Ovary (tissue), 9 donors: ENCODE measurements around the gene THOC7. TPM values are rescaled to one million over a fixed set of nuclear protein-coding genes. Genes with fewer than 3 reads are reported as not detected.

ENCODE experiments used
- DNase-seq, 5 donors: peaks; one replicate each; pipeline ENCODE4 v3.0.0-alpha.2; 2019 to 2020
- H3K27ac ChIP-seq, 2 donors: fragments of 200-600 bp; one replicate each; pipeline versions ENCODE4 v1.5.1 to v1.8.0; 2019 to 2022
- H3K27me3 ChIP-seq: fragments of 200-600 bp; one replicate; pipeline ENCODE4 v1.8.0; 2022
- H3K36me3 ChIP-seq: fragments of 200-600 bp; sonication (generic); one replicate; pipeline ENCODE4 v1.5.1; 2019
- H3K4me1 ChIP-seq: one replicate; pipeline ENCODE4 v1.8.1; 2013; ENCODE audit warnings: mild to moderate bottlenecking, moderate library complexity; ENCODE audit not compliant: insufficient read depth
- H3K4me3 ChIP-seq: fragments of 200-600 bp; sonication (generic); one replicate; pipeline ENCODE4 v1.5.1; 2017
- H3K9me3 ChIP-seq, 2 donors: fragments of 200-600 bp in 1 of 2; sonication (generic) in 1 of 2; one replicate each; pipeline versions ENCODE4 v1.5.1 to v1.8.1; 2013 to 2019; ENCODE audit warnings: mild to moderate bottlenecking in 1 of 2, moderate library complexity in 1 of 2
- CTCF ChIP-seq, 3 donors: fragments of 450-650 bp in 2 of 3; fragments of 200-600 bp in 1 of 3; IDR thresholded peaks; one replicate each; pipeline versions ENCODE4 v1.5.1 to v1.8.0; 2016 to 2022; ENCODE audit warnings: antibody characterized with exemption in 3 of 3, mild to moderate bottlenecking in 1 of 3
- EP300 ChIP-seq: sonication (generic); formaldehyde crosslinking; IDR thresholded peaks from one replicate; pipeline ENCODE4 v1.6.1; 2017; ENCODE audit warnings: antibody characterized with exemption
- POLR2A ChIP-seq: fragments of 450-650 bp; IDR thresholded peaks from one replicate; pipeline ENCODE4 v1.6.1; 2017; ENCODE audit warnings: antibody characterized with exemption, mild to moderate bottlenecking, moderate library complexity
- whole genome bisulfite sequencing, 3 donors: extraction: QIAGEN DNeasy Blood & Tissue Kit in 1 of 3; methylation state at CpG; one replicate each; pipeline versions ENCODE4 v1.1.5 to v1.1.7; 2013 to 2017; 5-methylcytosine and 5-hydroxymethylcytosine counted together
- intact Hi-C, 4 donors: fragments of 100-400 bp; cut with DNase I; formaldehyde crosslinking; loops; one replicate each; pipeline versions ENCODE4 v1.11.0 to v1.15.1; 2022 to 2023
- polyA plus RNA-seq, 2 donors: library from polyadenylated mRNA; stranded (reverse); fragments of 200-250 nt in 1 of 2; fragments of 350-450 nt in 1 of 2; fragmentation: Illumina TruSeq in 1 of 2; extraction: RNeasy Lipid Tissue Mini Kit (QIAGEN cat#74804) in 1 of 2; gene quantifications; one replicate each; pipeline ENCODE4 v1.2.3, GENCODE V29; 2013 to 2014
- total RNA-seq, 7 donors: library from RNA; depleted of rRNA in 2 of 7; stranded (reverse); fragments of >200 nt in 2 of 7; fragmentation: NEBNext Ultra II Directional in 3 of 7; extraction: Animal tissue kit (Norgen Biotek cat#: 25700) in 3 of 7; gene quantifications; one replicate each; pipeline versions ENCODE4 v1.1.0 to v1.2.4, GENCODE V29; 2016 to 2023
- donor health status: DM: no; HTN: no; CAD: no; lungs with moderate emphysema.
- donor health status: DM: no; HTN: no; CAD: no.
- donor health status: Bipolar disorder and iron deficiency.
- donor health status: DM: yes; HTN: yes; CAD: no.
- donor health status: DM: no; HTN: no; CAD: no.
- donor health status: DM: yes; HTN: yes; CAD: no.

The THOC7 gene
- total and polyA plus RNA-seq, 9 donors, result 38.2 to 80.3 (median 47.4) TPM

DNA sequence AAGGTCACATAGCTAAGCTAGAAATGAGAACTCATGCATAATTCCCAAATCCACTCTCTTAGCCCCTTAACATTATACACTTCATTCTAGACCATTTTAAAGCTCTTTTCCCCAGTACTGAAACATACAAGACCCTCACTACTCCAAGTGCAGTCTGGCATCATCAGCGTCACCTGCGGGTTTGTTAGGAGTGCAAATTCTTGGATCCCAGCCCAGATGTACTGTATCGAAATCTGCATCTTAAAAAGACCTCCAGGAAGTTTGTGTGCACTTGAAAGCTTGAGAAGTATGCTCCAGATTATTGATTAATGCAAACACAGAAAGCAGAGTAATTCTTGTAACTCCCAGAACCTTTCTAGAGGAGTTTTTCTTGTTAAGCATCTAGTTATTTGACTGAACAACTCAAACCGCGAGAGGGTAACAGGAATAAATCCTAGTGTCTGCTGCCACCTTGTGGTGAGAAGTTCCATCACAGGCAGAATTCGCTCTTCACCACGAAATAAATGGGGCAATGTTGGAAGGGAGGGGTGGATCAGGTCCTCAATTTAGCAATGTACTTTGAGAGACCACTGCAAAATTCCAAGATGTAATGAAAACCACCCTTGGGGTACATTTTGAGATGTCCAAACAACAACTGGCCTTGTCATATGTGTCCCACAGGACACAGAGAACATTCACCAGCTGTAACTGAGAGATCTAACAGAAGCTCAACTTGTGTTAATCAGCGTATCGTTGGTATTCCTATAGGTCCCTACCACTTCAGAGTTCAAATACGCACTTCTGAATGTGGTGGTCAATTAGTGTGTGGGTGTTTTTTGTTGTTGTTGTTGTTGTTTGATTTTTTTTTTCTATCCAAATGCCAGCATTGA, 45.1 kb downstream of the THOC7 start:
- Histone ChIP-seq H3K27ac (no peak overlapping the region), H3K36me3 (no peaks in the 10 kb centered on the region), H3K27me3 (no peaks in the 10 kb centered on the region), H3K9me3 (no peaks in the 10 kb centered on the region), H3K4me1 (no peaks in the 10 kb centered on the region), H3K4me3 (no peak overlapping the region)
- 25 to 30% (median 25%) methylated on average over 10 of the region's 10 CpGs for WGBS, 3 donors
- peak; percentile 26 to 69 (median 52) for DNase-seq
- intact Hi-C loops, result loop anchor here (5.0 to 10.0 kb wide), 3 partner anchors 464 to 1196 kb away; no protein-coding TSS in a partner anchor
- TF ChIP-seq CTCF (IDR thresholded peaks at IDR 0.05) (peak; percentile 61 to 68 (median 61)), EP300 (no peak)

DNA sequence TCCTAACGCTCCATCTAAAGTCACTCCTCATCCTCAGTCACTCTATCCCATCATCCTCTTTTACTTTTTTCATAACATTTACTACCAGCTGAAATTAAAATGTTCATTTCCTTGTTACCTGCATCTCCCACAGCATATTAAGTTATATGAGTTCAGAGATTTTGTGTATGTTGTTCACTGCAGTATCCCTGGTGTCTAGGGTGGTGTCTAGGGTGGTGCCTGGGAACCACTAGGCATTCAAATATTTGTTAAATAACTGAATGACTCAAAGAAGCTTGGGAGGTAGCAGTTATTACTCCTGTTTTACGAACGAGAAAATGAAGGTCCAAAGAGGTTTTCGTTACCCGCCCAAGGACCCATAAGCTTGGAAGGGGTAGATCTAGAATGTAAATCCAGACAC, 46.4 kb downstream of the THOC7 start:
- Histone ChIP-seq H3K4me1 (no peaks in the 10 kb centered on the region), H3K27ac (no peak overlapping the region), H3K9me3 (no peaks in the 10 kb centered on the region), H3K27me3 (no peaks in the 10 kb centered on the region), H3K4me3 (no peak overlapping the region), H3K36me3 (no peaks in the 10 kb centered on the region)
- TF ChIP-seq CTCF (IDR thresholded peaks at IDR 0.05) (no peak), EP300 (no peak), POLR2A (no peak)
- no peak for DNase-seq
- WGBS, 3 donors, result 90 to 95% (median 94%) methylated on average over 5 of the region's 5 CpGs
- intact Hi-C loops, result loop anchor here (5.0 to 10.0 kb wide), 3 partner anchors 462 to 1195 kb away; no protein-coding TSS in a partner anchor

- Histone ChIP-seq H3K36me3 (no peaks in the 10 kb centered on the region), H3K27ac (no peak overlapping the region), H3K9me3 (no peaks in the 10 kb centered on the region), H3K27me3 (no peaks in the 10 kb centered on the region), H3K4me3 (no peak overlapping the region), H3K4me1 (no peaks in the 10 kb centered on the region)
- intact Hi-C loops, result loop anchor here in 1 of 4 donors (10.0 kb wide), 1 partner anchor 459 kb away; no protein-coding TSS in a partner anchor
- TF ChIP-seq POLR2A (no peak), EP300 (no peak), CTCF (IDR thresholded peaks at IDR 0.05) (no peak)
- WGBS, 3 donors, result 86 to 90% (median 86%) methylated on average over 3 of the region's 3 CpGs
- DNase-seq, result no peak
These were observed 49.4 kb downstream of the THOC7 start for GRCh38 chr3:63814237-63814636.

- H3K4me3 ChIP-seq, result no peak overlapping the region
These were observed 54.0 kb downstream of the THOC7 start for GRCh38 chr3:63809607-63810006.

More at GRCh38 chr3:63809607-63810006, 54.0 kb downstream of the THOC7 start:
- no peaks in the 10 kb centered on the region for H3K27me3 ChIP-seq
- DNase-seq, result no peak
- H3K9me3 ChIP-seq, result no peaks in the 10 kb centered on the region
- no peaks in the 10 kb centered on the region for H3K4me1 ChIP-seq
- intact Hi-C loops, result loop anchor here in 1 of 4 donors (10.0 kb wide), 1 partner anchor 455 kb away; no protein-coding TSS in a partner anchor
- WGBS, 3 donors, result 86 to 97% (median 93%) methylated on average over 6 of the region's 6 CpGs
- no peak for TF ChIP-seq POLR2A
- no peak for TF ChIP-seq CTCF (IDR thresholded peaks at IDR 0.05)
- TF ChIP-seq EP300, result no peak
- H3K27ac ChIP-seq, result no peak overlapping the region
- H3K36me3 ChIP-seq, result no peaks in the 10 kb centered on the region
